IMR-90 (cell line): Measurements from ENCODE around the gene PHOSPHO1.

Experiments
- CHD1 ChIP-seq: IDR thresholded peaks from 2 replicates; pipeline ENCODE4 v1.6.1; 2012; ENCODE audit warnings: low read depth, low read length, improper control_type of control experiment
- POLR2A ChIP-seq: IDR thresholded peaks from 2 replicates; pipeline ENCODE4 v1.6.1; 2012; ENCODE audit warnings: mild to moderate bottlenecking, low read depth, low read length
- SMC3 ChIP-seq: fragments of 150-350 bp; IDR thresholded peaks from 2 replicates; pipeline ENCODE4 v1.6.1; 2016; ENCODE audit warnings: low read depth, mild to moderate bottlenecking, antibody characterized with exemption, low read length, moderate library complexity
- TF ChIP-seq, protein P1 (sequence below): conservative IDR thresholded peaks from 2 replicates; pipeline ENCODE4 v1.5.1; 2012; ENCODE audit warnings: mild to moderate bottlenecking, low read depth, low read length, improper control_type of control experiment
- TF ChIP-seq, protein P2 (sequence below): fragments of 150-350 bp; IDR thresholded peaks from 2 replicates; pipeline ENCODE4 v1.6.1; 2016; ENCODE audit warnings: low read depth, mild to moderate bottlenecking, low read length, moderate library complexity, borderline replicate concordance

DNA sequence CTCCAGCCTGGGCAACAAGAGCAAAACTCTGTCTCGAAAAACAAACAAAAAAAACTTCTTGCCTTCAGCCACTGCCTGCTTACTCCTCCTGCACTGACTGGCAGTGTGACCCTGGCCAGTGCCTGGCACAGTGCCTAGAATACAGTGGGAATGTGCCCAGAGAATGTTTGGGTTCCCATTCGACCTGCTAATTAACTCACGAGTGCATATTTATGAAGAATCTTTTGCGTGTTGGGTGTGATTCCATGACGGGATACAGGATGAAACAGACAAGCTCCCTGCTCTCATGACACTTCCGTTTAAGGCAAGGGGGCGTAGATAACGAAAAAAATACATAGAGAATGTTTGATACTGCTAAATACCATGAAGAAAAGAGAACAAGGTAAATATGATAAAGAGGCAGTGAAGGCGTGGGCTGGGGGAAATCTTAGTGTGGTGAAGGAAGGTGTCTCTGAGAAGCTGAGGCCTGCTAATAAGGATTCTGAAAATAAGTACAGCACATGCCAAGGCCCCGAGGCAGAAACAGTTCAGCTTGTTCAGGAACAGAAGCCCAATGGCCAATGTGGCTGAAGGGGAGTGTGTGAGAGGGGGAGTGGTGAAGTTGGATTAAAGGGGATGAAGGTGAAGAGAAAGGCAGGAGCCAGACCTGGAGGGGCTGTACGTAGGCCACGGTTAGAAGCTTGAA, 15.8 kb downstream of the PHOSPHO1 start:
- TF ChIP-seq SMC3: no peak
- no peak for TF ChIP-seq POLR2A
- TF ChIP-seq, protein P1, sequence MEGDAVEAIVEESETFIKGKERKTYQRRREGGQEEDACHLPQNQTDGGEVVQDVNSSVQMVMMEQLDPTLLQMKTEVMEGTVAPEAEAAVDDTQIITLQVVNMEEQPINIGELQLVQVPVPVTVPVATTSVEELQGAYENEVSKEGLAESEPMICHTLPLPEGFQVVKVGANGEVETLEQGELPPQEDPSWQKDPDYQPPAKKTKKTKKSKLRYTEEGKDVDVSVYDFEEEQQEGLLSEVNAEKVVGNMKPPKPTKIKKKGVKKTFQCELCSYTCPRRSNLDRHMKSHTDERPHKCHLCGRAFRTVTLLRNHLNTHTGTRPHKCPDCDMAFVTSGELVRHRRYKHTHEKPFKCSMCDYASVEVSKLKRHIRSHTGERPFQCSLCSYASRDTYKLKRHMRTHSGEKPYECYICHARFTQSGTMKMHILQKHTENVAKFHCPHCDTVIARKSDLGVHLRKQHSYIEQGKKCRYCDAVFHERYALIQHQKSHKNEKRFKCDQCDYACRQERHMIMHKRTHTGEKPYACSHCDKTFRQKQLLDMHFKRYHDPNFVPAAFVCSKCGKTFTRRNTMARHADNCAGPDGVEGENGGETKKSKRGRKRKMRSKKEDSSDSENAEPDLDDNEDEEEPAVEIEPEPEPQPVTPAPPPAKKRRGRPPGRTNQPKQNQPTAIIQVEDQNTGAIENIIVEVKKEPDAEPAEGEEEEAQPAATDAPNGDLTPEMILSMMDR: no peak
- TF ChIP-seq, protein P2, sequence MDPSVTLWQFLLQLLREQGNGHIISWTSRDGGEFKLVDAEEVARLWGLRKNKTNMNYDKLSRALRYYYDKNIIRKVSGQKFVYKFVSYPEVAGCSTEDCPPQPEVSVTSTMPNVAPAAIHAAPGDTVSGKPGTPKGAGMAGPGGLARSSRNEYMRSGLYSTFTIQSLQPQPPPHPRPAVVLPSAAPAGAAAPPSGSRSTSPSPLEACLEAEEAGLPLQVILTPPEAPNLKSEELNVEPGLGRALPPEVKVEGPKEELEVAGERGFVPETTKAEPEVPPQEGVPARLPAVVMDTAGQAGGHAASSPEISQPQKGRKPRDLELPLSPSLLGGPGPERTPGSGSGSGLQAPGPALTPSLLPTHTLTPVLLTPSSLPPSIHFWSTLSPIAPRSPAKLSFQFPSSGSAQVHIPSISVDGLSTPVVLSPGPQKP: no peak
- no peak for TF ChIP-seq CHD1
